GM04503 (cell line): Measurements from ENCODE around the gene SLC16A14.
A peak's percentile ranks its signal among the peaks of the same experiment; 100 is the strongest.

Source experiments
- DNase-seq: peaks from one replicate; pipeline ENCODE4 v3.0.0-alpha.2; 2012; ENCODE audit warnings: low read depth

SLC16A14 gene

GRCh38 chr2:230023313-230023712 lies 45.4 kb downstream of the SLC16A14 start:
- DNase-seq, result no peak

GRCh38 chr2:230019742-230020141 lies 49.0 kb downstream of the SLC16A14 start:
- no peak for DNase-seq

GRCh38 chr2:230018153-230018552 lies 50.6 kb downstream of the SLC16A14 start:
- DNase-seq, result no peak

GRCh38 chr2:230016844-230017243 lies 51.9 kb downstream of the SLC16A14 start:
- DNase-seq, result no peak

- DNase-seq, result no peak
These were observed 56.3 kb downstream of the SLC16A14 start for GRCh38 chr2:230012267-230012884.

GRCh38 chr2:230011617-230012016 lies 57.1 kb downstream of the SLC16A14 start:
- DNase-seq, result peak; percentile 47

GRCh38 chr2:230010501-230010900 lies 58.2 kb downstream of the SLC16A14 start:
- DNase-seq, result no peak

- DNase-seq, result no peak
These were observed 60.0 kb downstream of the SLC16A14 start for GRCh38 chr2:230008708-230009066.

GRCh38 chr2:230007931-230008707 lies 60.6 kb downstream of the SLC16A14 start:
- DNase-seq, result no peak

- no peak for DNase-seq
These were observed 68.4 kb downstream of the SLC16A14 start for GRCh38 chr2:230000118-230000841.

GRCh38 chr2:229997565-229997964 lies 71.2 kb downstream of the SLC16A14 start:
- no peak for DNase-seq

- DNase-seq, result peak; percentile 51
These were observed 72.4 kb downstream of the SLC16A14 start for GRCh38 chr2:229996320-229996719.

- DNase-seq, result no peak
These were observed 75.5 kb downstream of the SLC16A14 start for GRCh38 chr2:229993236-229993635.
